GM20431 (cell line): ENCODE results near the gene NUP107.

ENCODE experiments used
- in situ Hi-C: fragments of 300-500 bp; cut with MseI, MboI; formaldehyde crosslinking; loops from one replicate; pipeline ENCODE4 v1.15.0; 2020; ENCODE audit warnings: low sequenced_read_pairs; ENCODE audit not compliant: unreplicated experiment

Gene NUP107

DNA sequence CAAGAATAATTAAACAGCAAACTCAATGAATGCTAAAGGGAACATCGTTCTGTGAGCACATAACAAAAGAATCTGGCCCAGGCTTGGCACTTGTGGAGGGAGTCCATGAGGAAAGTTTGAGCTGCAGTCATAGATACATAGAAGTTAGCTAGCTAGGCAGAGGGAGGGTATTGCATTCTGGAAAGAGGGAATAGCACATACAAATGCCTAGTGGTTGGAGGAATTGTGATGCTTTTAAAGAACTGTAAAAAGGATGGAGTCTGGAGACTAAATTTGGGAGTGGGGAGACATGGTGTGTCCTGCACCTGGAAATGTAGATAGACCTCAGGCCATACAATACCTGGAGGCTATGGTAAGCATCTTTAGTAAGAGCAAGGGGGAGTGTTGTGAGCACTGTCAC, 83.2 kb downstream of the NUP107 start:
- in situ Hi-C loops: no loop called here

DNA sequence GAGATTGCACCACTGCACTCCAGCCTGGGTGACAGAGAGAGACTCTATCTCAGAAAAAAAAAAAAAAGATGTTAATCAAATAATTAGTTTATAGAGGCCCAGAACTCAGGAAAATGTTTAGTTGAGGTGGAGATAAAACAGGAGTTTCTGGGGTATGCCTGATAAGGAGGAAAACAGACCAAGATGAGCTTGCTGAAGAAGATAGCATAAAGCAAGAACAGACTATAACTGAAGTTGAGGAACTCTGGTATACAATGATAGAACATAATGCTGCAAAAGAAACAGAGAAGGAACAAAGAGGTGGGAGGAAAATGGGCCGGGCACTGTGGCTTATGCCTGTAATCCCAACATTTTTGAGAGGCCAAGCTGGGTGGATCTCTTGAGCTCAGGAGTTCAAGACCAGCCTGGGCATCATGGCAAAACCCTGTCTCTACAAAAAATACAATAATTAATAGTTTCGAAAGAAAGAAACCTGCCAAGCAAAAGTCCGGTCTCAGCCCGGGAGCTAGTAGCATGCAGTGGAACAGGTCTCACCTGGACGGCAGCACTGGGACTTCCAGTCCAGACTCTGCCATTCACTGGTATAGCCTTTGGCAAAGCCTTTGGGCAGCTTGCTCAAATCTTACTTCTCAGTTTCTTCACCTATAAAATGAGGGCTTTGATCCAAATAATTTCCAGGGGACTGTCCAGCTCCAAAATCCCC, 84.6 kb downstream of the NUP107 start:
- in situ Hi-C loops: no loop called here

DNA sequence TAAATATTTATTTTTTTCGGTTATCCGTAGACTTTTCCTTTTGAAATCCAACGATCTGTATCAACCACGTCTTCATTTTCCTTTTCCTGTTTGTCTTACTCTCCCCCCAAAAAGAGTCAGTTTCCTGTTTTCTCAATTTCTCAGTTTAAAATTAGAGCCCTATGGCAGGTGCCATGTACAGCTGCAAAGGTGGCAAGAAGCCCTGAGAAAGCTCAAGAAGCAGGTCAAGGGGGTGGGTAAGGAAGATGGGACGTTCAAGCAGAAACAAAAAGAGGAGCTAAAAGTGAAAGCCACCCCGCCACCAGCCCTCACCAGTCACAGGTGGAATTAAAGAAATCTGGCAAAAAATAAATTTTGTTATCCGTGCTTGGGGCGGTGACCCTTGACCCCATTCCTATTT, 85.9 kb downstream of the NUP107 start:
- in situ Hi-C loops: no loop called here

DNA sequence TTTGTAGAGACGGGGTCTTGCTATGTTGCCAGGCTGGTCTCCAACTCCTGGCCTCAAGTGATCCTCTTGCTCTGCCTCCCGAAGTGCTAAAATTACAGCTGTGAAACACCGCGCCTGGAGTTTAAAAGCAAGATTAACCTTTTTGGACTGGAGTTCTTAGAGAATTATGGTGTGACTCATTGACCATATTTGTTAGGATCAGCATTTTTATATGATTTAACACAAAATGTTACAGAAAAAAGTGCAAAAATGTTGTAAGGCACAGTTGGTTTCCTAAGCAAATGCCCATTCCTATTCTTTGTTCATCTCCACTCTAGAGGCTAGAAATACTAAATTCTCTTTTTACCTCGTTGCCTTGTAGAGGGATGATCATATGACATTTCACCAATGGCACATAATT, 86.8 kb downstream of the NUP107 start:
- in situ Hi-C loops: no loop called here

DNA sequence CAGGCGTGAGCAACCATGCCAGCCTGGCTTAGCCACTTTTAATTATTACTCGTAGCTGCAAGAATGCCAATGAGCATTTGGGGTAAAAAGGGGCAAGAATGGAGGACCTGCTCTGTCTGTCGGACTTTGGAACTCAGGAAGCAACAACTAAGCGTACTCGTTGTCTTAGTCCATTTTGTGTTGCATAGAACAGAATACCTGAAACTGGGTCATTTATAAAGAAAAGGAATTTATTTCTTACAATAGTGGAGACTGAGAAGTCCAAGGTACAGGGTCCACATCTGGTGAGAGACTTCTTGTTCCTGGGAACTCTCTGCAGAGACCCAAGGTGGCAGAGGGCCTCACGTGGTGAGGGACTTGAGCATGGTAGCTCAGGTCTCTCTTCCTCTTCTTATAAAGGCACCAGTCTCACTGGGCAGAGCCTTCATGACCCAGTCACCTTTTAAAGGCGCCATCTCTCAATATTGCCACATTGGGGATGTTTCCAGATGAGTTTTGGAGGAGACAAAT, 88.4 kb downstream of the NUP107 start:
- in situ Hi-C loops: no loop called here

DNA sequence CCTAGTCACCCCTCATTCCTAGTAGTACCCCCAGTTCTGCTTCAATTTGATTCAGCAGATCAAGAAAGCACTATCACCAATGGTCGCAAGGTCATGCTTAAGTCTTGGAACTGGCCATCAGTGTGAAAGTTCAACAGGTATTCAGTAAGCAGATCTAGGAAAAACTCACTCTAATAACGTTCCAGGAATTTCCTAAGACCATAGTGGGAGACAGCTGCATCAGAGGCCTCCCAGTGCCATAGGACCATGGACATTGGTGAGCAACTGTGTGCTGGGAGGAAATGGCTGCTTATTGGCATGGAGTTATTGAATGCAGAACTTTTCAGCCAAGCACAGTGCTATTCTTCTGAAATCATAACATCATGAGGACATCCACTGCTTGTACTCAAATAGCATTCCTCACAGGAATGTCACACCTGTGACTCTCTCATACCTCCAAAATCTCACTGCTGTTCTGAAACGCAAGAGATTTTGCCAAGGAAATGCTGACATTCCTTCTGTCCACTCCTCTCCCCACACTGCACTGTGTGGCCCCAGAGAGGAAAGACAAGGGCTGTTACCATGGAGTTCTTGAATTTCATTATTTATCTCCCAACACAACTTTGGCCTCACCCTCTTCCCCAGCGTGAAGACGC, 90.3 kb downstream of the NUP107 start:
- in situ Hi-C loops: no loop called here

DNA sequence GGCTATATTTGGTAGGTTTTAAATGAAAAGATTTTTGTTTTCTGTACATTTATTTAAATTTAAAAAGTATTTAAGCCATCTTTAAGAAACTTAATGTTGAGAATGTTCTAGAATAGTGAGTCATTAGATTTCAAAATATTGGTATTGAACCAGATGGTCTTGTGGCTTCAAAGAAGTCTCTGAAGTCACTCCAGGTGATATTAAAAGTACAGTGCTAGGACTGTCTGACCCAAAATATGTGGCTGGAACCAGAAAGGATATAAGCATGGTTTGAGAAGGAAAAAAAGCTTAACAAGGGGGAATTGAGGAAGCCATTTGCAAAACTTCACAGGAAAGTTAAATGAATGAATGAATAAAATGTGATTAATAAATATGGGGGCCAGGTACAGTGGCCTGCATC, 92.5 kb downstream of the NUP107 start:
- in situ Hi-C loops: no loop called here

DNA sequence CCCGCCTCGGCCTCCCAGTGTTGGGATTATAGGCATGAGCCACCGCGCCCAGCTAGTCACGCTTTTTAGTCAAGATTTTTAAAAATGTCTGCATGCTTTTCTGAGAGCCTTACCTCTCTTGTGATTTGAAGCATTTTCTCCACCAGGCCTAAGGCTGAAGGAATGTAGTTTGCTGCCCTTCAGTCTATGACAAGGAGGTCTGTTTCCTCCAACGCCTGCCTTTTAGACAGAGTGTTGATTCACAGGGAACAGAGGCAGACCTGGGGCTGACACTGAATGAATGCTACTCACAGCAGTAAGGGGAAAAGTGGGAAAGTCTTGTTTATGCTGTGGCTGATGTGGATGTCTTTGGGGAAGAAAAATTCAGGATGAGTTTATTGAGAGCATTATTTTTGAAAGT, 94.0 kb downstream of the NUP107 start:
- in situ Hi-C loops: no loop called here

DNA sequence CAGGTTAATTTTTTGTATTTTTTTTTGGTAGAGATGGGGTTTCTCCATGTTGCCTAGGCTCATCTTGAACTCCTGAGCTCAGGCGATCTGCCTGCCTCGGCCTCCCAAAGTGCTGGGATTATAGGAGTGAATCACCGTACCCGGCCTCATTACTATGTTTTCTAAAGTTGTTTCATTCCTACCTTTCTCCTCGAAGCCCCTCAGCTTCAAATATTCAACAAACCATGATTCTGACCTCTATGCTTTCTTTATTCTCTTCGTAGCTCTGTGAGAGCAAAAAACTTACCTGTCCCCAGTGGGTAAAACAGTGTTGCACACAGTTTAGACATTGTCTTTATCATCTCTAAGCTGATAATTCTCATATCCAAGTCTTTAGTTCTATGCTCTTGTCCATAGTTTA, 95.0 kb downstream of the NUP107 start:
- in situ Hi-C loops: no loop called here

DNA sequence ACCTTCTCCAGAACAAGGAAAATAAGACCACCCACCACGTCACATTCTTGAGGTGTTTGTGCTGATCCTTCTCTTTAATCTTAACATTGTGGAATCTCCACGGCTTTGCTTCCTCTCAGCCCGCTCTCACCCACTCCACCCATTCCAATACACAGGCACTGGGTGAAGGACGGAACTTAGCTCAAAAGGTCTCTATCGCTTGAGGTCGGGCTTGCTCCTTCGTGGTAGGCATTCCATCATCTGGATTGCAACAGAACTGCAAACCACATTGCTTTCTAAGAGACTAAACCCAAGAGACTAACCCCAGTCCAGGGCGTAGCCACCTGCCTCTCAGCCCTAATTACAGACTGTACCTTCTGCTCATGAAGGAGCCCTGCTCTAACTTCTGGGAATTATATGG, 97.2 kb downstream of the NUP107 start:
- in situ Hi-C loops: no loop called here

DNA sequence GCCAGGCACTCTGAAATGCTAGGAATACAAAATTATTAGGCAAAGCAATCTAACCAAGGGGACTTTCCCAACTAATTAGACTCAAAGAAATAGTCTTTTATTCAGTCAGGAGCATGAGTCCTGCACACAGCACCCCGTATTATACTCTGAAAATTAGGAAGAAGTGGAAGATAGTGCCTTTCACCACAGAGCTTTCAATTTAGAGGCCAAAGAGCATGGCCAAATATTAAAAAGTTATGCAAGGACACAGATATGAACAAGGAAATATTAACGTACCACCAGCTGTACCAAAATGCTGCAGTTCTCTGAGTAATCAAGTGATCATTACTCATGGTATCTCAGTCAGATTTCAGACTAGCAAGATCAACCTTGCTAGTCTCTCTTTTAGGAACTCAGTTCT, 98.6 kb downstream of the NUP107 start:
- in situ Hi-C loops: no loop called here

DNA sequence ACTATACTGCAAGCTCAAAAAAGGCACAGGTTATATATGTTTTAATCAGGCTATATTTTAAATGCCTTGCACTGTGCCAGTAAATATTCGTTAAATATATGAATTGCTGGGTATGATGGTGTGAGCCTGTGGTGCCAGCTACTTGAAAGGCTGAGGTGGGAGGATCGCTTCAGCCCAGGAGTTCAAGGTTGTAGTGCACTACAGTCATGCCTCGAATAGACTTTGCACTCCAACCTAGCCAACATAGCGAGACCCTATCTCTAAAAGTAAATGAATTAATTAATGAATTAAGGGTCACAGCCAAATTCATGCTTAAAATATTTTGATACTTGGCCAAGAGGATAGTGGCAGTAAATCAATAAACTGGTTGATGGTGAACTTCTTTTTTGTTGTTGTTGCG, 99.0 kb downstream of the NUP107 start:
- in situ Hi-C loops: no loop called here

DNA sequence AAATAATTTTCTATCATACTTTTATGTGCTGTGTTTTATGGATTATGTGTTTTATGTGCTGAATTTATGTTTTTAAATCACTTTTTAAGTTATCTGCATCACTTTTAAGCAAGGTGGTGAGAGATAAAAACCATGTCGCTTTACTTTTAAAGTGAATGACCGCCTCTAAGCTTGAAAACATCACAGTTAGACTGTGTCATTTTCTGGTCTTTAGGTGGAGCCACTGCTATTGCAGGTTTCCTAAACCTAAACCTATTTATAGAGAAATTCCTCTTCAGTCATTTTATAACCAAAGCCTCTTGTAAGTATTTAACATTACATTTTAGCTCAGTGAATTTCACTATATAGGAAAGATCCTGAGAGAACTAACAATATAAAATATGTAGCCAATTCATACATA, 100.2 kb downstream of the NUP107 start:
- in situ Hi-C loops: no loop called here

DNA sequence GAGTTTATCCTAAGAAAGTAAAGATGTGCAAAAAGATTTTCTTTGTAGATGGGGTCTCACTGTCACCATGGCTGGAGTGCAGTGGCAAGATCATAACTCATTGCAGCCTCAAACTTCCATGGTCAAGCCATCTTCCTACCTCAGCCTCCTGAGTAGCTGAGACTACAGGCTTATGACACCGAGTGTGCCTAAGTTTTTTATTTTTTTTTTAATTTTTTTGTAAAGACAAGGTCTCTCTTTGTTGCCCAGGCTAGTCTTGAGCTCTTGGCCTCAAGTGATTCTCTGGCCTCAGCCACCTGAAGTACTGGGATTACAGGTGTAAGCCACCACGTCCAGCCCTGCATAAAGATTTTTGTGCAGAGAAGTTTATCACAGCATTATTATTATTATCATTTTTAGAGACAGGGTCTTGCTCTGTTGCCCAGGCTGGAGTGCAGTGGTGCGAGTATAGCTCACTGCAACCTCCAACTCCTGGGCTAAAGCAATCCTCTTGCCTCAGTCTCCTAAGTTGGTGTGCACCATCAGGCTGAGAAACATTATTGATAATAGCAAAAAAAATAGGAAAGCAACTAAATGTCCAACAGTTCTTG, 101.9 kb downstream of the NUP107 start:
- in situ Hi-C loops: no loop called here

DNA sequence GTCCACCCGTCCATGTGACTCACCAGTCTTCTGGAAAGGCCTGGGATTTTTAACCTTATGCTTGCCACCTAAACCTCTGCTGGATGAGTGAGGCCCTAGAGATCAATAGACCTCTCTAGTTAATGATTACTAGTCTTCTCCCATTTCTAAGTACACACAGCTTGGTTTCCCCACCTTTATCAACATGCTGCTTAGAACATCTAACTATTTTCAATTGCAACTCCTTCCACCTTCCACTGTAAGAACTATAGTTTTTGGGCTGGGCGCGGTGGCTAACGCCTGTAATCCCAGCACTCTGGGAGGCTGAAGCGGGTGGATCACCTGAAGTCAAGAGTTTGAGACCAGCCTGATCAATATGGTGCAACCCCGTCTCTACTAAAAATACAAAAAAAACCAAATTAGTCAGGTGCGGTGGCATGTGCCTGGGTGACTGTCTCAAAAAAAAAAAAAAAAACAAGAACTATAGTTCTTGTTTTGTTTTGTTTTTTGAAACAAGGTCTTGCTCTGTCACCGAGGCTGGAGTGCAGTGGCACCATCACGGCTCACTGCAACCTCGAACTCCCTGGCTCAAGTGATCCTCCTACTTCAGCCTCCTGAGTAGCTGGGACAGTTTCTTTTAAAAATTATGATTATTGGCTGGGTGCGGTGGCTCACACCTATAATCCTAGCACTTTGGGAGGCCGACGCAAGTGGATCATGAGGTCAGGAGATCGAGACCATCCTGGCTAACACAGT, 102.5 kb downstream of the NUP107 start:
- in situ Hi-C loops: no loop called here

DNA sequence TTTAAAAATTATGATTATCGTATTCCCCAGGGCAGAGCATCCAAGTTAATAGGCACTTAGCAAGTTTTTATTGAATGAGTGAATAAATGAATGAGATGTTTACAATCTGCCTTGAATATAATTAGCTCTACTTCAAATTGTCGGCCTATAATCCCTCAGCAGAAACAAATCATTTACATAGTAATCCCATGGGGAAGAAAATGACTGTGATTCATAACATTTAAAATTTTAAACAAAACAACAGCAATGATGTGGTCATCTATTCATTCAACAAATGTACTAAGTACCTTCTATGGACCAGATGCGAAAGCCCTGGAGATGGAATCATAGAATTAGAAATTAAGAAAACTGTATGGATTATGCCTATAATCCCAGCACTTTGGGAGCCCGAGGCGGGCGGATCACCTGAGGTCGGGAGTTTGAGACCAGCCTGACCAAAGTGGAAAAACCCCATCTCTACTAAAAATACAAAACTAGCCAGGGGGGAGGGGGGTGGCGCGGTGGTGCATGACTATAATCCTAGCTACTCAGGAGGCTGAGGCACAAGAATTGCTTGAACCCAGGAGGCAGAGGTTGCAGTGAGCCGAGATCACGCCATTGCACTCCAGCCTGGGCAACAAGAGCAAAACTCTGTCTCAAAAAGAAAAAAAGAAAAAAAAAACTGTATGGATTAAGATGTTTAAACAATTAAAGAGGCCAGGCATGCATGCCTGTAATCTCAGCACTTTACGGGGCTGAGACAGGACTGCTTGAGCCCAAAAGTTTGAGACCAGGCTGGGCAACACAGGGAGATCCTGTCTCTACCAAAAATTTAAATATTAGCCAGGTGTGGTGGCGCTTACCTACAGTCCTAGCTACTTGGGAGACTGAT, 103.5 kb downstream of the NUP107 start:
- in situ Hi-C loops: no loop called here

DNA sequence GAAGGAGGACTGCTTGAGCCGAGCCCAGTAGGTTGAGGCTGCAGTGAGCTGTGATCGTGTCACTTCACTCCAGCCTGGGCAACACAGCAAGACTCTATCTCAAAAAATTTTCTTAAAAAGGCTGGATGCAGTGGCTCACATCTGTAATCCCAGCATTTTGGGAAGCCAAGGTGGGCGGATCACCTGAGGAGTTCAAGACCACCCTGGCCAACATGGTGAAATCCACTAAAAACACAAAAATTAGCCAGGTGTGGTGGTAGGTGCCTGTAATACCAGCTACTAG, 104.1 kb downstream of the NUP107 start:
- in situ Hi-C loops: no loop called here

DNA sequence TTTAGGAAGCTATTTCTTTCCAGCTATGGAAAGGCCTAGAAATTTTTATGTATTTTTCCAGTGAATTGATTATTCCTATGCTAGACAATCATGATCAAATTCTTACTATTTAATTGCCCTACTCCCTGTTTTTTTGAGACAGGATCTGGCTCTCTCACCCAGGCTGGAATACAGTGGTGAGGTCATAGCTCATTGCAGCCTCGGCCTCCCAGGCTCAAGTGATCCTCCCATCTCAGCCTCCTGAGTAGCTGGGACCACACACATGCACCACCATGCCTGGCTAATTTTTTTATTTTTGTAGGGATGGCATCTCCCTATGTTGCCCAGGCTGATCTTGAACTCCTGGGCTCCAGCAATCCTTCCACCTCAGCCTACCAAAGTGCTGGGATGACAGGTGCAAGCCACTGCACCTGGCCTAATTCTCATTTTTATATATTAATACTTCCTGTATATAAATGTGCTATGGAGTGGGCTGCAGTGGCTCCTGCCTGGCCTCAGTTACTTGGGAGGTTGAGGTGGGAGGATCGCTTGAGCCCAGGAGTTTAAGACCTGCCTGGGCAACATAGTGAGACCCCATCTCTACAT, 105.2 kb downstream of the NUP107 start:
- in situ Hi-C loops: no loop called here

DNA sequence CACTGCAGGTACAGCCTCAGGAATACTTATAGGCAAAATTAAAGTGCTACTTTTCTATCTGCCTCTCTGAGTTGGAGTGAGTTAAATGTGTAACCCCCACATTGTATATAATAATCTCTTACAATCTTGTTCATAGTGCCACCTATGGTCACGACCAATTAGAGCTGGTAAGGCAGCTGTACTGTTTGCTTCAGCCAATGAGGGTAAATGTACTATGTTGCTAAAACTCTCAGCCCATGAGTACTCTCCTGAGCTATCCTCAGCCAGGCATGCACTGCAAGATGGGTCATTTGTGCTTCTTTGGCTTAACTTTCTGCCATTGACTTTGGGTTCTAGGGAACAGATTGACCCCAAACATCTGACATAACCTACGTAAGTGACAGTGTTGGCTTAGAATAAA, 106.2 kb downstream of the NUP107 start:
- in situ Hi-C loops: no loop called here

DNA sequence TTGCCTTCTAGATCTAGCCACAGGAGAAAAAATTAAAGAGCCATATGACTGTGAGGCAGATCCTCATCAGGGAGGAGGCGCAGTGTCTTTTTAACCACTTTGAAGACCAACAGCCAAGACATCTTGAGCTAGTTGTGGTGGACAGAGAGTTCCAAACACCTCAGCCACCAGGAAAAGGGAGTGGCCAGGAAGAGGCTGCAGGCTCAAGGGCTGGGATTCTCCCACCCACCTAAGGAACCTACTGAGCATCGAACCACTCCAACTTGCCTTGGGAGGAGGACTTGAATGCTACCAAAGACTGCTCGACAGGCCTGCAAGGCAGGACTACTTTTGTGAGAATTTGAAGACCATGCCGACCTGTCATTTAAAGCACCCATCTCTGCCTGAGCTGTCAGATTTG, 106.7 kb downstream of the NUP107 start:
- in situ Hi-C loops: no loop called here
